RWPE2 (cell line): ENCODE results near the gene PAPPA.

Experiments
- ATAC-seq: fragments of 200-7000 bp; cut with Tn5 transposase; 3 replicates; pipeline ENCODE4 v1.9.1; 2021; ENCODE audit warnings: low read depth
- DNase-seq: peaks from one replicate; pipeline ENCODE4 v3.0.0-alpha.2; 2020; ENCODE audit warnings: low spot score
- H3K27ac ChIP-seq: fragments of 450-650 bp; 2 replicates; pipeline ENCODE4 v1.5.1; 2017; ENCODE audit warnings: mild to moderate bottlenecking; ENCODE audit not compliant: poor library complexity, severe bottlenecking
- H3K27me3 ChIP-seq: fragments of 250-450 bp; sonication (Bioruptor Pico); 2 replicates; pipeline ENCODE4 v1.5.1; 2021; ENCODE audit warnings: mild to moderate bottlenecking, moderate library complexity; ENCODE audit not compliant: insufficient read depth, poor library complexity, severe bottlenecking
- H3K36me3 ChIP-seq: fragments of 250-450 bp; sonication (Bioruptor Pico); 2 replicates; pipeline ENCODE4 v1.5.1; 2020; ENCODE audit warnings: low read depth, mild to moderate bottlenecking, moderate library complexity
- H3K4me1 ChIP-seq: fragments of 250-450 bp; sonication (Bioruptor Pico); 2 replicates; pipeline ENCODE4 v1.5.1; 2021; ENCODE audit warnings: mild to moderate bottlenecking, moderate library complexity; ENCODE audit not compliant: insufficient read depth, poor library complexity, severe bottlenecking
- H3K4me3 ChIP-seq: fragments of 250-450 bp; sonication (Bioruptor Pico); 2 replicates; pipeline ENCODE4 v1.5.1; 2021; ENCODE audit warnings: mild to moderate bottlenecking, moderate library complexity; ENCODE audit not compliant: severe bottlenecking
- H3K9me3 ChIP-seq: fragments of 250-450 bp; sonication (Bioruptor Pico); 2 replicates; pipeline ENCODE4 v1.5.1; 2021; ENCODE audit warnings: mild to moderate bottlenecking, moderate library complexity; ENCODE audit not compliant: severe bottlenecking
- TF ChIP-seq, protein P1 (sequence below): fragments of 450-650 bp; IDR thresholded peaks from one replicate; pipeline ENCODE4 v1.5.1; 2017; ENCODE audit warnings: mild to moderate bottlenecking, moderate library complexity; ENCODE audit not compliant: poor library complexity, severe bottlenecking

PAPPA gene

DNA sequence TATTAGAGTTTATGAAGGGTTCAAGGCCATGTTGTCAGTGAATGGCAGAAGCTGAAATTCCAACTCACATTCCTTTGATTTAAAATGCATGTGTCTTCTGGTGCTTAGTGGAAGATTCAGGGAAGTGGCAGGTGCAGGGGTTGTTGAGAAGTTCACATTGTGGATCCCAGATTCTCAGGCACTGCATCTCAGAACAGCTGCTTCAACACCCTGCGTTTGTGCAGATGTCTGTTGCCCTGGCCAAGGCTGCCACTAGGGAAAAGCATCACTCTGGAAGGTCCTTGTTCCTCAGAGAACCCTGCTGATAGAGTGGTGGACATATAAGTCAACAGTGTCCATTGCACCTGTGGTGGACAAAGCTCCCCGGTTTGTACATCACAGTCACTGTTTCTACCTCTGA lies 162.7 kb downstream of the PAPPA start:
- Histone ChIP-seq H3K27ac (no peak overlapping the region), H3K4me3 (no peak overlapping the region), H3K4me1 (no peaks in the 10 kb centered on the region), H3K36me3 (no peaks in the 10 kb centered on the region), H3K9me3 (no peaks in the 10 kb centered on the region), H3K27me3 (no peaks in the 10 kb centered on the region)
- ATAC-seq (no peak), DNase-seq (no peak)
- TF ChIP-seq, protein P1, sequence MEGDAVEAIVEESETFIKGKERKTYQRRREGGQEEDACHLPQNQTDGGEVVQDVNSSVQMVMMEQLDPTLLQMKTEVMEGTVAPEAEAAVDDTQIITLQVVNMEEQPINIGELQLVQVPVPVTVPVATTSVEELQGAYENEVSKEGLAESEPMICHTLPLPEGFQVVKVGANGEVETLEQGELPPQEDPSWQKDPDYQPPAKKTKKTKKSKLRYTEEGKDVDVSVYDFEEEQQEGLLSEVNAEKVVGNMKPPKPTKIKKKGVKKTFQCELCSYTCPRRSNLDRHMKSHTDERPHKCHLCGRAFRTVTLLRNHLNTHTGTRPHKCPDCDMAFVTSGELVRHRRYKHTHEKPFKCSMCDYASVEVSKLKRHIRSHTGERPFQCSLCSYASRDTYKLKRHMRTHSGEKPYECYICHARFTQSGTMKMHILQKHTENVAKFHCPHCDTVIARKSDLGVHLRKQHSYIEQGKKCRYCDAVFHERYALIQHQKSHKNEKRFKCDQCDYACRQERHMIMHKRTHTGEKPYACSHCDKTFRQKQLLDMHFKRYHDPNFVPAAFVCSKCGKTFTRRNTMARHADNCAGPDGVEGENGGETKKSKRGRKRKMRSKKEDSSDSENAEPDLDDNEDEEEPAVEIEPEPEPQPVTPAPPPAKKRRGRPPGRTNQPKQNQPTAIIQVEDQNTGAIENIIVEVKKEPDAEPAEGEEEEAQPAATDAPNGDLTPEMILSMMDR: no peak

DNA sequence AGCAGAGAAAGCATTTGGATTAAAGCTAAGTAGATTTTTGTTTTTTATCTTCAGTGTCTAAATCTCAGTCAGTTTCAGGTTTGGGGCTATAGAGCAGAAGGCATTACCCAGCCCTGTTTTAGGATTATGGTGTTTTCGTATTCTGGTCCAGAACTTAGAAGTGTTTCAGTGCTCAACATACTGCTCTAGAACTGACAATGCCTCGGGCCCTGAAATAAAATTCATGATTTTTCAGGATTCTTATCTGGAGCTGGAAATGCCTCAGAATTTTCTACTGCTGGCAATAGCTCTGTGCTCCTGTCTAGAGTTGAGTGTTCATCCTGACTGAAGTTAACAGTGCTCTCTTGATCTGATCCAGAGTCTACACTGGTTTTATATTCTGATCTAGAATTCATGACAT lies 163.9 kb downstream of the PAPPA start:
- H3K4me3 ChIP-seq: no peak overlapping the region
- DNase-seq (no peak), ATAC-seq (no peak)
- no peak overlapping the region for H3K27ac ChIP-seq
- no peaks in the 10 kb centered on the region for H3K4me1 ChIP-seq
- no peaks in the 10 kb centered on the region for H3K36me3 ChIP-seq
- no peaks in the 10 kb centered on the region for H3K27me3 ChIP-seq
- H3K9me3 ChIP-seq: no peaks in the 10 kb centered on the region
- TF ChIP-seq, protein P1: no peak

DNA sequence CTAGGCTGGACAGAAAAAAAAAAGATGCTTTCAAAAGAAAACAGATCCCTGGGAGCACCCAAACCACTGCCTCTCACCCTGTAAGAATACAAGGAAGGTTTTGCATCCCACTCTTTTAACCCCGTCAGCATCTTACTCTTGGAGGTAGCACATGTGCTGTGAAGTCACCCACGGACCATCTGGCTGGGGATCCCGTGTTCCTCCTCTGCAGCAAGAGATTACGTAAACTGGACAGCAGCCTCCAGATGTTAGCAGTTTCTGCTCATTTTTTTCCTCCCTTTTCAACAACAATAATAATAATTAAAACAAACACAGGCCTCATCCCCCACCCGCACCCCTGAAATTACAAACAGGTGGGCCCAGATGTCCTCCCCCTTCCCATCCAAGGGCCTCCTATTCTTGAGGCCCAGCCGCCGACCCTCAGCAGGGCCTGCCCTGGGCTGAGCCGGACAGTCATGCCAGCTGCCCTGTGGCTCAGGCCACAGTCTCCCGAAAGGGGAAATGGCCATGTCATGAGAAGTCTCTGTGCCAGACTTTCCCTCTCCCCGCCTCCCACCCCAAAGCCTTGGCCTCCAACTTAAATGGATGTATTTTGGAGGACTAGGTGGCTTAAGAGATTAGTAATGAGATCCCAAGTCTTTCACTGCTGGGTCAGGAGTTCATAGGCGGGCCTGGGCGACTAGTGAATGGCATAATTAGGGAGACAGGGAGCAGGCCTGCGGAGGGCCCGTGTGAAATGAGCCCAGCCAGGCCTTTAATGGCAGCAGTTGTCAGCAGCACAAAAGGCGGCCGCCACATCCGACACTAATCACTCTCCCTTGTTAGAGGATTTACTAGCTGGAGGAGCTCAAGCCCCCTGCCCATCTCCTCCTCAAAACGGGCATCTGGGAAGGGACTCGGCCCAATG lies 165.1 kb downstream of the PAPPA start:
- no peak for ATAC-seq
- no peaks in the 10 kb centered on the region for H3K9me3 ChIP-seq
- TF ChIP-seq, protein P1: no peak
- H3K27me3 ChIP-seq: no peaks in the 10 kb centered on the region
- no peaks in the 10 kb centered on the region for H3K4me1 ChIP-seq
- no peak overlapping the region for H3K27ac ChIP-seq
- no peaks in the 10 kb centered on the region for H3K36me3 ChIP-seq
- DNase-seq: no peak
- H3K4me3 ChIP-seq: no peak overlapping the region

DNA sequence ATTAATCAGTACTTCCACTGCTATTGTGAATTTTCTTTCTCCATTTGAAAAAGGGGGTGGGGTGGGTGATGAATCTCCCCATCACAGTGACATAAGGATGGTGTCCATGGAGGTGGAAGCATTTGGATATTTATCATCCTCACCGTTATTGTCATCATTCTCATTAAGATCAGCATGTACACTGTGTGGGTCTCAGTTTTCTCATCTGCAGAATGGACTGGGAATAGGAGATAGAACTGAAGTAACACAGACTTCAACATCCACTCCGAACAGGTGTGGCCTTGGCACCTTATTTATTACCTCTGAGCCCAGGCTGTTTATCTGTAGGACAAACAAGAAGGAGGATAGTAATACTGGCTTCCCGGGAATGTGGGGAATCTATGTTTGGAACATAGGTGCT lies 165.9 kb downstream of the PAPPA start:
- Histone ChIP-seq H3K27ac (no peak overlapping the region), H3K4me3 (no peak overlapping the region), H3K9me3 (no peaks in the 10 kb centered on the region), H3K36me3 (no peaks in the 10 kb centered on the region), H3K27me3 (no peaks in the 10 kb centered on the region), H3K4me1 (no peaks in the 10 kb centered on the region)
- TF ChIP-seq, protein P1: no peak
- DNase-seq (no peak), ATAC-seq (no peak)

DNA sequence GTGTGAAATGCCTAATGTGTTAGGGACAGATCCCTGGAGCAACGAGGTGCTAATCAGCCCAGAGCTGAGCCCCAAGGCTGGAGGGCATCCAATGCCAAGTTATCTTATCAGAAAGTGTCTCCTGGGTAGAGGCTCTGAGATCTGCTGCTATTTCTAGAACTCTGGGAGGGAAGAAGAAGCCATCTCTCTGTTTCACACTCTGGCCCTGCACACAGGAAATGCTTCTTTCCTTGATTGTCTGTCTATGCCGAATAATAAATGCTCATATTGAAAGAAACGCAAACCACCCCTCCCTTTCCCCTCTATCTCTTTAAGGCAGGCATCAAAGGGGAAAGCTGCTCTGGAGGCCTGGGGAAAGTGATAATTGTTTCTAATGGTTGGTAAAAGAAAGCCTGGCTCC lies 166.7 kb downstream of the PAPPA start:
- no peaks in the 10 kb centered on the region for H3K9me3 ChIP-seq
- H3K27me3 ChIP-seq: no peaks in the 10 kb centered on the region
- H3K4me1 ChIP-seq: no peaks in the 10 kb centered on the region
- no peaks in the 10 kb centered on the region for H3K36me3 ChIP-seq
- H3K27ac ChIP-seq: no peak overlapping the region
- H3K4me3 ChIP-seq: no peak overlapping the region
- ATAC-seq: no peak
- DNase-seq: no peak
- TF ChIP-seq, protein P1: no peak
